HepG2 (cell line): ENCODE results near the gene PARVA. TPM values are rescaled to one million over a fixed set of nuclear protein-coding genes. Genes with fewer than 3 reads are reported as not detected.

Source experiments
- ATAC-seq: fragments of 200-7000 bp; cut with Tn5 transposase; 3 replicates; pipeline ENCODE4 v1.9.1; 2020; ENCODE audit warnings: mild to moderate bottlenecking, moderate library complexity
- BruUV-seq: library from RNA; stranded (reverse); fragments of 400-500 nt; replicated peaks from 2 replicates; lab custom pipeline; 2021; lab: Mats Ljungman, UMichigan
- CTCF ChIA-PET: fragments of 300-600 bp; formaldehyde crosslinking; extraction: SDS; loops from one replicate; lab custom pipeline; 2021; ENCODE audit warnings: low total read pairs, inconsistent platforms, low intra/inter-chr PET ratio; lab: Yijun Ruan, JAX
- POLR2A ChIA-PET: fragments of 350-600 bp; sonication (Branson Sonifier 250); formaldehyde crosslinking; loops from one replicate; lab custom pipeline; 2020; ENCODE audit warnings: antibody characterized with exemption, inconsistent platforms; lab: Yijun Ruan, JAX
- DNase-seq: peaks from one replicate; pipeline ENCODE4 v3.0.0-alpha.2; 2015; ENCODE audit warnings: low spot score
- FAIRE-seq: peaks from 3 replicates; lab custom pipeline; 2011; peaks lifted over from hg19 to GRCh38; lab: Jason Lieb, UNC
- H2AFZ ChIP-seq: one replicate; pipeline ENCODE4 v1.6.1; 2011; ENCODE audit warnings: low read length, inconsistent platforms
- H3K27ac ChIP-seq: fragments of 300-600 bp; 3 replicates; pipeline ENCODE4 v1.8.0; 2011; ENCODE audit warnings: mixed run types, mild to moderate bottlenecking, mixed read lengths, low read length, inconsistent platforms; ENCODE audit not compliant: insufficient read depth; ENCODE audit errors: extremely low read length
- H3K27me3 ChIP-seq, 2 experiments: fragments of 200-600 bp in 1 of 2; 2 replicates in 1 of 2; 3 replicates in 1 of 2; pipeline versions ENCODE4 v1.6.0 to v1.8.0; 2011; ENCODE audit warnings: low read length in 2 of 2, mild to moderate bottlenecking in 2 of 2, moderate library complexity in 2 of 2, inconsistent platforms in 1 of 2; ENCODE audit not compliant: insufficient read depth in 2 of 2, control insufficient read depth in 1 of 2
- H3K36me3 ChIP-seq, 2 experiments: fragments of 200-600 bp in 1 of 2; replicated peaks in 1 of 2; 2 replicates in 1 of 2; 3 replicates in 1 of 2; pipeline versions ENCODE4 v1.5.1 to v1.8.0; 2011; ENCODE audit warnings: low read length in 2 of 2, inconsistent platforms in 1 of 2; ENCODE audit not compliant: insufficient read depth in 2 of 2, control insufficient read depth in 1 of 2
- H3K4me1 ChIP-seq: 2 replicates; pipeline ENCODE4 v1.5.1; 2012; ENCODE audit warnings: low read length, inconsistent platforms; ENCODE audit not compliant: insufficient read depth
- H3K4me2 ChIP-seq: 2 replicates; pipeline ENCODE4 v1.6.0; 2011; ENCODE audit warnings: low read depth, low read length, inconsistent platforms
- H3K4me3 ChIP-seq, 3 experiments: fragments of 200-600 bp in 1 of 3; sonication (generic), shearing (Covaris generic) in 1 of 3; replicated peaks in 1 of 3; 2 replicates each; pipeline ENCODE4 v1.5.1; 2011 to 2016; ENCODE audit warnings: low read length in 3 of 3, inconsistent platforms in 2 of 3, low read depth in 2 of 3, mild to moderate bottlenecking in 2 of 3, control low read depth in 1 of 3, mixed read lengths in 1 of 3; ENCODE audit not compliant: insufficient read depth in 1 of 3
- H3K79me2 ChIP-seq: one replicate; pipeline ENCODE4 v1.6.1; 2011; ENCODE audit warnings: low read length, inconsistent platforms; ENCODE audit not compliant: insufficient read depth
- H3K9ac ChIP-seq: 2 replicates; pipeline ENCODE4 v1.6.0; 2011; ENCODE audit warnings: mild to moderate bottlenecking, low read depth, low read length, inconsistent platforms; ENCODE audit not compliant: insufficient read depth
- H3K9me3 ChIP-seq: 2 replicates; pipeline ENCODE4 v1.5.1; 2012; ENCODE audit warnings: mild to moderate bottlenecking, low read length
- H4K20me1 ChIP-seq: 2 replicates; pipeline ENCODE4 v1.6.0; 2011; ENCODE audit warnings: inconsistent platforms, mild to moderate bottlenecking, low read length, moderate library complexity; ENCODE audit not compliant: insufficient read depth
- CAMTA2 ChIP-seq: sonication (generic); formaldehyde crosslinking; IDR thresholded peaks from 2 replicates; pipeline ENCODE4 v1.4.0; 2020; ENCODE audit warnings: mild to moderate bottlenecking, missing genetic modification reagents, borderline replicate concordance
- FOXM1 ChIP-seq: sonication (generic); formaldehyde crosslinking; IDR thresholded peaks from 2 replicates; pipeline ENCODE4 v1.5.0; 2020; ENCODE audit warnings: missing genetic modification reagents
- HMG20B ChIP-seq: conservative IDR thresholded peaks from 2 replicates; pipeline ENCODE4 v1.6.1; 2016; ENCODE audit warnings: missing genetic modification reagents, missing compliant biosample characterization
- KAT7 ChIP-seq: IDR thresholded peaks from 2 replicates; pipeline ENCODE4 v1.6.1; 2018; ENCODE audit warnings: borderline replicate concordance, missing compliant biosample characterization
- SATB2 ChIP-seq: sonication (generic); formaldehyde crosslinking; IDR thresholded peaks from 2 replicates; pipeline ENCODE4 v1.5.0; 2020; ENCODE audit warnings: missing genetic modification reagents
- ZC3H13 ChIP-seq: sonication (generic); formaldehyde crosslinking; IDR thresholded peaks from 2 replicates; pipeline ENCODE4 v1.8.1; 2023; ENCODE audit warnings: mild to moderate bottlenecking, missing genetic modification reagents, moderate library complexity
- ZFP36L1 ChIP-seq: sonication (generic); formaldehyde crosslinking; IDR thresholded peaks from 2 replicates; pipeline ENCODE4 v1.8.0; 2022; ENCODE audit warnings: mild to moderate bottlenecking, missing genetic modification reagents, moderate library complexity
- ZNF326 ChIP-seq: sonication (generic); formaldehyde crosslinking; IDR thresholded peaks from 2 replicates; pipeline ENCODE4 v1.4.0; 2020; ENCODE audit warnings: missing genetic modification reagents, borderline replicate concordance
- WGBS: methylation state at CpG from one replicate; pipeline ENCODE4 v1.1.6; 2017; ENCODE audit warnings: low lambda C conversion rate; 5-methylcytosine and 5-hydroxymethylcytosine counted together
- in situ Hi-C: cut with HindIII; loops from 2 replicates; pipeline ENCODE4 v1.10.0; 2017; ENCODE audit warnings: low pct_unique_long_range_greater_than_20kb; ENCODE audit not compliant: extremely low pct_ligation_motif_present
- intact Hi-C: fragments of 100-400 bp; cut with micrococcal nuclease; formaldehyde crosslinking; loops from one replicate; pipeline ENCODE4 v1.10.0; 2022; ENCODE audit not compliant: unreplicated experiment
- polyA plus RNA-seq, 8 experiments: library from polyadenylated mRNA; depleted of rRNA in 3 of 8; stranded (reverse) in 7 of 8; unstranded in 1 of 8; fragments of >200 nt; fragmentation: Illumina TruSeq in 4 of 8; extraction: Trizol in 4 of 8; gene quantifications; 2 replicates each; pipeline versions ENCODE4 v1.2.1 to v1.2.3, GENCODE V29; 2011 to 2016; ENCODE audit warnings: low read depth in 4 of 8, missing spikeins in 1 of 8, mixed read lengths in 1 of 8; ENCODE audit not compliant: insufficient read depth in 1 of 8
- total RNA-seq, 5 experiments: library from RNA; depleted of rRNA; stranded (reverse); fragments of >200 nt; fragmentation: Illumina TruSeq; extraction: Trizol; gene quantifications; 2 replicates each; pipeline ENCODE4 v1.2.3, GENCODE V29; 2016; ENCODE audit warnings: low read depth in 1 of 5
- TF ChIP-seq, protein P1 (sequence below): sonication (generic); formaldehyde crosslinking; conservative IDR thresholded peaks from 2 replicates; pipeline ENCODE4 v1.8.0; 2022; ENCODE audit warnings: missing genetic modification reagents
- TF ChIP-seq, protein P2 (sequence below): sonication (generic); formaldehyde crosslinking; IDR thresholded peaks from 2 replicates; pipeline ENCODE4 v1.5.1; 2020; ENCODE audit warnings: missing genetic modification reagents, mild to moderate bottlenecking, borderline replicate concordance
- TF ChIP-seq, protein P3 (sequence below): sonication (generic); formaldehyde crosslinking; IDR thresholded peaks from 2 replicates; pipeline ENCODE4 v1.9.0; 2021; ENCODE audit warnings: missing genetic modification reagents, borderline replicate concordance

Gene PARVA
- total and polyA plus RNA-seq, 2 of the 13 experiments (the other 11 are each of a cell fraction or from before 2014, with no cell fraction given): 5.9 to 9.1 TPM

DNA sequence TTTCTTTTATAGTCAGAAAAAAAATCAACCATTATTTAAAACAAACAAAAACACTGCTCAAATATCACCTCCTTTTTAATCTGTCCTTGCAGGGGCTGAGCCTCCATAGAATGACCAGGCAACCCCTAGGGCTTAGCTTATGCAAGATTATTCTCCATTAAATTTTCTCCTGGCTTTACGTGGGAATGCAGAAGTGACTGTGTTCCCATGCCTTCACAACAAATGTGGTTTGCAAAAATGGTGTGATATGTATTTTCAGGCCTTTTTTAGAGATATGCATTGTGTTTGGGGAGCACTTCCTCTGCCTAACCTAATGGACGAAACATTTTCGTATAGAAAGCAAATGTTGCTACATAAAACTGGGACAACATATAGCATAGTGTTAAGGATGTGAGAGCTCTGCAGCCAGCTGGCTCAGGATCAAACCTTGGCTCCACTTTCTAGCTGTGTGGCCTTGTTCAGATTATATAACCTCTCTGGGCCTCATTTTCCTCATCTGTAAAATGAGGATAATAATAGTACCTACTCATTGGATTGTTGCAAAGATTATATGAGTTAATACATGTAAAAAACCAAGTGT, 82.6 kb downstream of the PARVA start:
- WGBS: 94% methylated on average over 3 of the region's 3 CpGs
- Histone ChIP-seq H3K27me3 (no peaks in the 10 kb centered on the region), H3K4me2 (no peak overlapping the region), H4K20me1 (no peaks in the 10 kb centered on the region), H3K4me1 (peaks cover 8% of the 10 kb centered on the region; the same call in 1 of the 2 replicates), H3K9ac (no peak overlapping the region), H3K36me3 (no peaks in the 10 kb centered on the region), H3K79me2 (no peaks in the 10 kb centered on the region), H3K9me3 (no peaks in the 10 kb centered on the region), H3K4me3 (no peak overlapping the region), H3K27ac (no peak overlapping the region), H2AFZ (no peak overlapping the region)
- intact Hi-C loops (no loop called here), in situ Hi-C loops (no loop called here)
- CTCF ChIA-PET: no interaction called here
- POLR2A ChIA-PET: no interaction called here
- ATAC-seq: no peak
- no peak for FAIRE-seq
- DNase-seq: no peak
- no TSS peak for BruUV-seq
- TF ChIP-seq, protein P1, sequence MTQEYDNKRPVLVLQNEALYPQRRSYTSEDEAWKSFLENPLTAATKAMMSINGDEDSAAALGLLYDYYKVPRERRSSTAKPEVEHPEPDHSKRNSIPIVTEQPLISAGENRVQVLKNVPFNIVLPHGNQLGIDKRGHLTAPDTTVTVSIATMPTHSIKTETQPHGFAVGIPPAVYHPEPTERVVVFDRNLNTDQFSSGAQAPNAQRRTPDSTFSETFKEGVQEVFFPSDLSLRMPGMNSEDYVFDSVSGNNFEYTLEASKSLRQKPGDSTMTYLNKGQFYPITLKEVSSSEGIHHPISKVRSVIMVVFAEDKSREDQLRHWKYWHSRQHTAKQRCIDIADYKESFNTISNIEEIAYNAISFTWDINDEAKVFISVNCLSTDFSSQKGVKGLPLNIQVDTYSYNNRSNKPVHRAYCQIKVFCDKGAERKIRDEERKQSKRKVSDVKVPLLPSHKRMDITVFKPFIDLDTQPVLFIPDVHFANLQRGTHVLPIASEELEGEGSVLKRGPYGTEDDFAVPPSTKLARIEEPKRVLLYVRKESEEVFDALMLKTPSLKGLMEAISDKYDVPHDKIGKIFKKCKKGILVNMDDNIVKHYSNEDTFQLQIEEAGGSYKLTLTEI: no peak
- no peak for TF ChIP-seq KAT7 (CRISPR knock-in tag)
- TF ChIP-seq, protein P2, sequence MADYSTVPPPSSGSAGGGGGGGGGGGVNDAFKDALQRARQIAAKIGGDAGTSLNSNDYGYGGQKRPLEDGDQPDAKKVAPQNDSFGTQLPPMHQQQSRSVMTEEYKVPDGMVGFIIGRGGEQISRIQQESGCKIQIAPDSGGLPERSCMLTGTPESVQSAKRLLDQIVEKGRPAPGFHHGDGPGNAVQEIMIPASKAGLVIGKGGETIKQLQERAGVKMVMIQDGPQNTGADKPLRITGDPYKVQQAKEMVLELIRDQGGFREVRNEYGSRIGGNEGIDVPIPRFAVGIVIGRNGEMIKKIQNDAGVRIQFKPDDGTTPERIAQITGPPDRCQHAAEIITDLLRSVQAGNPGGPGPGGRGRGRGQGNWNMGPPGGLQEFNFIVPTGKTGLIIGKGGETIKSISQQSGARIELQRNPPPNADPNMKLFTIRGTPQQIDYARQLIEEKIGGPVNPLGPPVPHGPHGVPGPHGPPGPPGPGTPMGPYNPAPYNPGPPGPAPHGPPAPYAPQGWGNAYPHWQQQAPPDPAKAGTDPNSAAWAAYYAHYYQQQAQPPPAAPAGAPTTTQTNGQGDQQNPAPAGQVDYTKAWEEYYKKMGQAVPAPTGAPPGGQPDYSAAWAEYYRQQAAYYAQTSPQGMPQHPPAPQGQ: no peak
- TF ChIP-seq SATB2 (CRISPR knock-in tag): no peak
- TF ChIP-seq FOXM1: no peak
- TF ChIP-seq CAMTA2: no peak
- TF ChIP-seq, protein P3, sequence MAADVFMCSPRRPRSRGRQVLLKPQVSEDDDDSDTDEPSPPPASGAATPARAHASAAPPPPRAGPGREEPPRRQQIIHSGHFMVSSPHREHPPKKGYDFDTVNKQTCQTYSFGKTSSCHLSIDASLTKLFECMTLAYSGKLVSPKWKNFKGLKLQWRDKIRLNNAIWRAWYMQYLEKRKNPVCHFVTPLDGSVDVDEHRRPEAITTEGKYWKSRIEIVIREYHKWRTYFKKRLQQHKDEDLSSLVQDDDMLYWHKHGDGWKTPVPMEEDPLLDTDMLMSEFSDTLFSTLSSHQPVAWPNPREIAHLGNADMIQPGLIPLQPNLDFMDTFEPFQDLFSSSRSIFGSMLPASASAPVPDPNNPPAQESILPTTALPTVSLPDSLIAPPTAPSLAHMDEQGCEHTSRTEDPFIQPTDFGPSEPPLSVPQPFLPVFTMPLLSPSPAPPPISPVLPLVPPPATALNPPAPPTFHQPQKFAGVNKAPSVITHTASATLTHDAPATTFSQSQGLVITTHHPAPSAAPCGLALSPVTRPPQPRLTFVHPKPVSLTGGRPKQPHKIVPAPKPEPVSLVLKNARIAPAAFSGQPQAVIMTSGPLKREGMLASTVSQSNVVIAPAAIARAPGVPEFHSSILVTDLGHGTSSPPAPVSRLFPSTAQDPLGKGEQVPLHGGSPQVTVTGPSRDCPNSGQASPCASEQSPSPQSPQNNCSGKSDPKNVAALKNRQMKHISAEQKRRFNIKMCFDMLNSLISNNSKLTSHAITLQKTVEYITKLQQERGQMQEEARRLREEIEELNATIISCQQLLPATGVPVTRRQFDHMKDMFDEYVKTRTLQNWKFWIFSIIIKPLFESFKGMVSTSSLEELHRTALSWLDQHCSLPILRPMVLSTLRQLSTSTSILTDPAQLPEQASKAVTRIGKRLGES (CRISPR knock-in tag): no peak
- no peak for TF ChIP-seq HMG20B (CRISPR knock-in tag)
- TF ChIP-seq ZFP36L1 (CRISPR knock-in tag): no peak
- no peak for TF ChIP-seq ZNF326 (CRISPR knock-in tag)
- TF ChIP-seq ZC3H13 (CRISPR knock-in tag): no peak
